ENCODE measurements around the gene ERMP1.

ERMP1 gene

GRCh38 chr9:5857928-5858327 lies 25.0 kb upstream of the ERMP1 start:
- no peak for DNase-seq
- no peak overlapping the region for H3K27ac ChIP-seq (ENCODE audit: low read length)
- H3K9ac ChIP-seq (ENCODE audit: low read length) = no peak overlapping the region
- no peaks in the 10 kb centered on the region for H3K27me3 ChIP-seq (replicated peaks; ENCODE audit: insufficient read depth, low read length)
- H2AFZ ChIP-seq (ENCODE audit: low read length) = no peak overlapping the region
- no peaks in the 10 kb centered on the region for H3F3A ChIP-seq (ENCODE audit: insufficient read depth, low read length)
- H3K9me2 ChIP-seq (replicated peaks; ENCODE audit: insufficient read depth, low read length) = no peaks in the 10 kb centered on the region
- no peaks in the 10 kb centered on the region for H3K4me1 ChIP-seq (ENCODE audit: low read length)
- H3K79me2 ChIP-seq (ENCODE audit: low read length) = no peaks in the 10 kb centered on the region
- no peak overlapping the region for H3K4me2 ChIP-seq (ENCODE audit: low read depth, low read length)
- H4K20me1 ChIP-seq (ENCODE audit: insufficient read depth, low read length) = no peaks in the 10 kb centered on the region
- no peaks in the 10 kb centered on the region for H3K36me3 ChIP-seq (replicated peaks; ENCODE audit: insufficient read depth, low read length)
- no peak overlapping the region for H3K4me3 ChIP-seq (ENCODE audit: low read length)
- TF ChIP-seq EZH2phosphoT487 (IDR thresholded peaks at IDR 0.05; ENCODE audit: low read length) = no peak
- no peak for TF ChIP-seq EZH2 (optimal IDR thresholded peaks at IDR 0.05; ENCODE audit: low read depth, low read length)
- TF ChIP-seq, protein P1, sequence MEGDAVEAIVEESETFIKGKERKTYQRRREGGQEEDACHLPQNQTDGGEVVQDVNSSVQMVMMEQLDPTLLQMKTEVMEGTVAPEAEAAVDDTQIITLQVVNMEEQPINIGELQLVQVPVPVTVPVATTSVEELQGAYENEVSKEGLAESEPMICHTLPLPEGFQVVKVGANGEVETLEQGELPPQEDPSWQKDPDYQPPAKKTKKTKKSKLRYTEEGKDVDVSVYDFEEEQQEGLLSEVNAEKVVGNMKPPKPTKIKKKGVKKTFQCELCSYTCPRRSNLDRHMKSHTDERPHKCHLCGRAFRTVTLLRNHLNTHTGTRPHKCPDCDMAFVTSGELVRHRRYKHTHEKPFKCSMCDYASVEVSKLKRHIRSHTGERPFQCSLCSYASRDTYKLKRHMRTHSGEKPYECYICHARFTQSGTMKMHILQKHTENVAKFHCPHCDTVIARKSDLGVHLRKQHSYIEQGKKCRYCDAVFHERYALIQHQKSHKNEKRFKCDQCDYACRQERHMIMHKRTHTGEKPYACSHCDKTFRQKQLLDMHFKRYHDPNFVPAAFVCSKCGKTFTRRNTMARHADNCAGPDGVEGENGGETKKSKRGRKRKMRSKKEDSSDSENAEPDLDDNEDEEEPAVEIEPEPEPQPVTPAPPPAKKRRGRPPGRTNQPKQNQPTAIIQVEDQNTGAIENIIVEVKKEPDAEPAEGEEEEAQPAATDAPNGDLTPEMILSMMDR (IDR thresholded peaks at IDR 0.05; ENCODE audit: low read length) = no peak
- H3K9me3 ChIP-seq (replicated peaks; ENCODE audit: insufficient read depth, low read length) = no peaks in the 10 kb centered on the region

DNA sequence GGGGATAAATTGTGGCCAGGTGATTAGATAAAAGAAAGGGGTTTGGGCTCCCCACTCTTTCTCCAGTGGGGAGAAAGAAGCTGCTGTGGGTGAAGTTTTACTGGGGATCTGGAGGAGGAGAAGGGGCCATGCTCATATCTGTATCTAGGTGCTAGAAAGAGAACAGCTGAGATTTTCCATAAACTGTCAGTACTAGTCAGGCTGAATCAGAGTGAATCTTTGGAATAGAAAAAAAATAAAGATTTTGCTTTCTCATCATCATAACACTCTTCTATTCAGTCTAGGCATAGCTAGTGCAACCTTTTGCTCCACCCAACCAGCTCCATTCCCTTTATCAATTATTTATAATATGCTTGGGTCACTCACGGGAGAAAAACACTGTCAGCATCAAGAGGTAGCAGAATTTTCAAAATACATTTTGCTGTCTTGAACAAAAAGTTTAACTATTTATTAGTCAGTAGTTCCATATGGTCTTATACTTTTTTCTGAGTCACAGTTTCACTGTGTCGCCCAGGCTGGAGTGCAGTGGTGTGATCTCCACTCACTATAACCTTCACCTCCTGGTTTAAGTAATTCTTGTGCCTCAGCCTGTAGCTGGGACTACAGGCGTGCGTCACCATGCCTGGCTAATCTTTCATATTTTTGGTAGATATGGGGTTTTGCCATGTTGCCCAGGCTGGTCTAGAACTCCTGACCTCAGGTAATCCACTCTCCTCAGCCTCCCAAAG lies 21.3 kb upstream of the ERMP1 start:
- Histone ChIP-seq H3K4me1 (ENCODE audit: low read length) (peaks cover 6% of the 10 kb centered on the region; the same call in 1 of the 2 replicates), H3K79me2 (ENCODE audit: low read length) (no peaks in the 10 kb centered on the region), H3K9me3 (replicated peaks; ENCODE audit: insufficient read depth, low read length) (no peaks in the 10 kb centered on the region), H3K27me3 (replicated peaks; ENCODE audit: insufficient read depth, low read length) (no peaks in the 10 kb centered on the region), H3K36me3 (replicated peaks; ENCODE audit: insufficient read depth, low read length) (no peaks in the 10 kb centered on the region), H3F3A (ENCODE audit: insufficient read depth, low read length) (no peaks in the 10 kb centered on the region), H4K20me1 (ENCODE audit: insufficient read depth, low read length) (no peaks in the 10 kb centered on the region), H3K4me2 (ENCODE audit: low read depth, low read length) (no peak overlapping the region), H3K9me2 (replicated peaks; ENCODE audit: insufficient read depth, low read length) (no peaks in the 10 kb centered on the region), H2AFZ (ENCODE audit: low read length) (no peak overlapping the region), H3K27ac (ENCODE audit: low read length) (no peak overlapping the region), H3K4me3 (ENCODE audit: low read length) (no peak overlapping the region), H3K9ac (ENCODE audit: low read length) (no peak overlapping the region)
- no peak for DNase-seq
- TF ChIP-seq, protein P1 (IDR thresholded peaks at IDR 0.05; ENCODE audit: low read length) = no peak
- TF ChIP-seq EZH2 (optimal IDR thresholded peaks at IDR 0.05; ENCODE audit: low read depth, low read length) = no peak

DNA sequence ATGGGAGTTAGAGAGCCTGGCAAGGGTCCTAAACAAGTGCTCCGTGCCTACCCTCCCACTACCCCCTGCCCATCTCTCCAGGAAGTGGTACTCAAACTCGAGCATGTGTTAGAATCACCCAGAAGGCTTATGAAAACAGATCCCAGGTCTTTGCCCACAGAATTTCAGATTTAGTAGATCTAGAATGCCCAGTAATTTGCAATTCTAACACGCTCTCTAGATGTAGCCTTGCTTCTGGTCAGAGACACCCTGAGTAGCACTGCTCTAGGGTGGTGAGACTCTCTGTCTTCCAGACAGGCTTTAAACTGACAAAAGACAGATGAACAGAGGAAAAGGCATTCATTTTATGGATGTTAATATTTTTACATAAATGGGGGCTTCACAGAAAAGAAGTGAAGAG lies 20.7 kb upstream of the ERMP1 start:
- Histone ChIP-seq H3K27ac (ENCODE audit: low read length) (no peak overlapping the region), H3K9me3 (replicated peaks; ENCODE audit: insufficient read depth, low read length) (no peaks in the 10 kb centered on the region), H3K4me1 (ENCODE audit: low read length) (peaks cover 6% of the 10 kb centered on the region; the same call in 1 of the 2 replicates), H3K4me2 (ENCODE audit: low read depth, low read length) (no peak overlapping the region), H3K4me3 (ENCODE audit: low read length) (no peak overlapping the region), H3K79me2 (ENCODE audit: low read length) (no peaks in the 10 kb centered on the region), H3K27me3 (replicated peaks; ENCODE audit: insufficient read depth, low read length) (no peaks in the 10 kb centered on the region), H3F3A (ENCODE audit: insufficient read depth, low read length) (no peaks in the 10 kb centered on the region), H2AFZ (ENCODE audit: low read length) (no peak overlapping the region), H4K20me1 (ENCODE audit: insufficient read depth, low read length) (no peaks in the 10 kb centered on the region), H3K9me2 (replicated peaks; ENCODE audit: insufficient read depth, low read length) (no peaks in the 10 kb centered on the region), H3K36me3 (replicated peaks; ENCODE audit: insufficient read depth, low read length) (no peaks in the 10 kb centered on the region), H3K9ac (ENCODE audit: low read length) (no peak overlapping the region)
- no peak for DNase-seq
- TF ChIP-seq, protein P1 (IDR thresholded peaks at IDR 0.05; ENCODE audit: low read length) = no peak
- TF ChIP-seq EZH2phosphoT487 (IDR thresholded peaks at IDR 0.05; ENCODE audit: low read length) (no peak), EZH2 (optimal IDR thresholded peaks at IDR 0.05; ENCODE audit: low read depth, low read length) (no peak)
